OCI-LY3 (cell line): ENCODE results near the gene AQP1.
A peak's percentile ranks its signal among the peaks of the same experiment; 100 is the strongest.

Source experiments
- H2AFZ ChIP-seq: fragments of 200-600, 300-600 bp; shearing (Covaris generic); 2 replicates; pipeline ENCODE4 v1.6.0; 2014; ENCODE audit warnings: antibody characterized with exemption, low read depth, low read length
- H3K27ac ChIP-seq: fragments of 200-600, 300-600 bp; sonication (generic); 2 replicates; pipeline ENCODE4 v1.5.1; 2014; ENCODE audit warnings: mild to moderate bottlenecking, low read length, moderate library complexity, mixed read lengths
- H3K27me3 ChIP-seq: fragments of 200-600, 300-600 bp; sonication (generic); 2 replicates; pipeline ENCODE4 v1.6.1; 2014; ENCODE audit warnings: low read depth, low read length, mixed read lengths
- H3K36me3 ChIP-seq: fragments of 200-600, 300-600 bp; sonication (generic); replicated peaks from 2 replicates; pipeline ENCODE3; 2014; ENCODE audit warnings: low read depth, low read length, mixed read lengths
- H3K4me1 ChIP-seq: fragments of 300-600, 200-600 bp; sonication (generic); 2 replicates; pipeline ENCODE4 v1.6.1; 2014; ENCODE audit warnings: low read length, mixed read lengths
- H3K4me2 ChIP-seq: fragments of 200-600, 300-600 bp; sonication (generic); 2 replicates; pipeline ENCODE4 v1.6.1; 2014; ENCODE audit warnings: low read length, mixed read lengths
- H3K4me3 ChIP-seq: fragments of 300-600, 200-600 bp; sonication (generic); 2 replicates; pipeline ENCODE4 v1.5.1; 2014; ENCODE audit warnings: antibody characterized with exemption, mild to moderate bottlenecking, low read length, moderate library complexity
- H3K79me2 ChIP-seq: fragments of 300-600, 200-600 bp; shearing (Covaris generic); 2 replicates; pipeline ENCODE4 v1.6.1; 2014; ENCODE audit warnings: mild to moderate bottlenecking, low read length, mixed read lengths
- H3K9ac ChIP-seq: fragments of 300-600, 200-600 bp; shearing (Covaris generic); 2 replicates; pipeline ENCODE4 v1.6.0; 2014; ENCODE audit warnings: mild to moderate bottlenecking, low read length, moderate library complexity
- H3K9me3 ChIP-seq: fragments of 200-600, 300-600 bp; shearing (Covaris generic); 2 replicates; pipeline ENCODE4 v1.6.1; 2014; ENCODE audit warnings: low read length, mixed read lengths; ENCODE audit not compliant: insufficient read depth
- H4K20me1 ChIP-seq: fragments of 200-600, 300-600 bp; sonication (generic); 2 replicates; pipeline ENCODE4 v1.6.1; 2016; ENCODE audit warnings: low read length, mixed read lengths; ENCODE audit not compliant: insufficient read depth
- CTCF ChIP-seq: fragments of 200-600, 300-600 bp; sonication (generic); IDR thresholded peaks from 2 replicates; pipeline ENCODE4 v1.5.1; 2014; ENCODE audit warnings: antibody characterized with exemption, low read length, low read depth
- EZH2phosphoT487 ChIP-seq: fragments of 200-600 bp; shearing (Covaris generic); IDR thresholded peaks from 2 replicates; pipeline ENCODE4 v1.6.1; 2018; ENCODE audit warnings: antibody characterized with exemption, mixed run types, low read depth

The AQP1 gene

GRCh38 chr7:30938435-30939316 lies 27.0 kb downstream of the AQP1 start:
- TF ChIP-seq CTCF: peak; percentile 67
- no peak for TF ChIP-seq EZH2phosphoT487
- Histone ChIP-seq H3K27me3 (peaks cover 22% of the 10 kb centered on the region), H3K4me3 (peak overlapping the region; percentile 42; the same call in 1 of the 2 replicates), H2AFZ (peak overlapping the region; percentile 80), H3K27ac (no peak overlapping the region), H3K4me2 (peak overlapping the region; percentile 56), H3K79me2 (no peaks in the 10 kb centered on the region), H3K9me3 (no peaks in the 10 kb centered on the region), H3K4me1 (no peaks in the 10 kb centered on the region), H3K36me3 (no peaks in the 10 kb centered on the region), H3K9ac (no peak overlapping the region), H4K20me1 (no peaks in the 10 kb centered on the region)

GRCh38 chr7:30941582-30942323 lies 30.1 kb downstream of the AQP1 start:
- H3K9me3 ChIP-seq: no peaks in the 10 kb centered on the region
- H3K4me3 ChIP-seq: no peak overlapping the region
- no peak overlapping the region for H2AFZ ChIP-seq
- TF ChIP-seq CTCF: no peak
- no peak for TF ChIP-seq EZH2phosphoT487
- H3K4me1 ChIP-seq: no peaks in the 10 kb centered on the region
- no peak overlapping the region for H3K9ac ChIP-seq
- no peak overlapping the region for H3K27ac ChIP-seq
- peaks cover 26% of the 10 kb centered on the region for H3K27me3 ChIP-seq
- no peaks in the 10 kb centered on the region for H3K36me3 ChIP-seq
- no peaks in the 10 kb centered on the region for H4K20me1 ChIP-seq
- no peaks in the 10 kb centered on the region for H3K79me2 ChIP-seq
- H3K4me2 ChIP-seq: no peak overlapping the region

- H3K27me3 ChIP-seq: peaks cover 6% of the 10 kb centered on the region; the same call in 1 of the 2 replicates
- no peaks in the 10 kb centered on the region for H3K79me2 ChIP-seq
- H3K27ac ChIP-seq: no peak overlapping the region
- H3K36me3 ChIP-seq: no peaks in the 10 kb centered on the region
- H3K9ac ChIP-seq: no peak overlapping the region
- no peak overlapping the region for H2AFZ ChIP-seq
- TF ChIP-seq EZH2phosphoT487 (no peak), CTCF (no peak)
- no peak overlapping the region for H3K4me3 ChIP-seq
- no peak overlapping the region for H3K4me2 ChIP-seq
- no peaks in the 10 kb centered on the region for H4K20me1 ChIP-seq
- no peaks in the 10 kb centered on the region for H3K9me3 ChIP-seq
- H3K4me1 ChIP-seq: no peaks in the 10 kb centered on the region
Observed at GRCh38 chr7:30950197-30950596, 38.5 kb downstream of the AQP1 start.

GRCh38 chr7:30954914-30955313 lies 43.3 kb downstream of the AQP1 start:
- TF ChIP-seq CTCF: no peak
- TF ChIP-seq EZH2phosphoT487: no peak
- no peaks in the 10 kb centered on the region for H3K4me1 ChIP-seq

More at GRCh38 chr7:30954914-30955313, 43.3 kb downstream of the AQP1 start:
- H3K9ac ChIP-seq: no peak overlapping the region
- no peaks in the 10 kb centered on the region for H3K79me2 ChIP-seq
- H4K20me1 ChIP-seq: no peaks in the 10 kb centered on the region
- H3K4me2 ChIP-seq: no peak overlapping the region
- H3K27ac ChIP-seq: no peak overlapping the region
- H3K27me3 ChIP-seq: peaks cover 4% of the 10 kb centered on the region; the same call in 1 of the 2 replicates
- no peaks in the 10 kb centered on the region for H3K36me3 ChIP-seq
- H3K9me3 ChIP-seq: no peaks in the 10 kb centered on the region
- H3K4me3 ChIP-seq: no peak overlapping the region
- no peak overlapping the region for H2AFZ ChIP-seq
